Femur (tissue), 1 donor: Measurements from ENCODE around the gene TMEM119.
"Not testable (repeated sequence)": the region's sequence is repeated elsewhere in the genome, so short reads cannot be mapped to it uniquely, and the experiment has no call there.

Experiments used
- DNase-seq: peaks from one replicate; pipeline ENCODE4 v3.0.0-alpha.2; 2017

Gene TMEM119

GRCh38 chr12:108599541-108599940 lies 1.7 kb upstream of the TMEM119 start:
- no peak for DNase-seq

- no peak for DNase-seq
Observed at GRCh38 chr12:108598553-108599250, 818 bp upstream of the TMEM119 start.

GRCh38 chr12:108596854-108597558 lies 878 bp downstream of the TMEM119 start:
- no peak for DNase-seq

GRCh38 chr12:108595711-108596647 lies 1.9 kb downstream of the TMEM119 start:
- DNase-seq = no peak

- no peak for DNase-seq
Observed at GRCh38 chr12:108594960-108595710, 2.7 kb downstream of the TMEM119 start.

GRCh38 chr12:108594323-108594903 lies 3.5 kb downstream of the TMEM119 start:
- DNase-seq = no peak

GRCh38 chr12:108592033-108592909 lies 5.6 kb downstream of the TMEM119 start:
- no peak for DNase-seq

- no peak for DNase-seq
Observed at GRCh38 chr12:108591267-108591980, 6.5 kb downstream of the TMEM119 start.

- not testable (repeated sequence) for DNase-seq
Observed at GRCh38 chr12:108590463-108590862, 7.4 kb downstream of the TMEM119 start.

- no peak for DNase-seq
Observed at GRCh38 chr12:108589840-108590229, 8.0 kb downstream of the TMEM119 start.

GRCh38 chr12:108589028-108589839 lies 8.7 kb downstream of the TMEM119 start:
- DNase-seq = peak; percentile 76

- DNase-seq = peak; percentile 60
Observed at GRCh38 chr12:108587826-108588225, 10.1 kb downstream of the TMEM119 start.

GRCh38 chr12:108586306-108586705 lies 11.6 kb downstream of the TMEM119 start:
- no peak for DNase-seq

GRCh38 chr12:108585864-108586263 lies 12.0 kb downstream of the TMEM119 start:
- no peak for DNase-seq

GRCh38 chr12:108584456-108585065 lies 13.3 kb downstream of the TMEM119 start:
- DNase-seq = no peak

- peak; percentile 83 for DNase-seq
Observed at GRCh38 chr12:108583991-108584390, 13.9 kb downstream of the TMEM119 start.

- DNase-seq = no peak
Observed at GRCh38 chr12:108582978-108583770, 14.7 kb downstream of the TMEM119 start.

- DNase-seq = no peak
Observed at GRCh38 chr12:108582509-108582908, 15.4 kb downstream of the TMEM119 start.
